Measurements from ENCODE around the gene ORM1.
"Not testable (repeated sequence)": the region's sequence is repeated elsewhere in the genome, so short reads cannot be mapped to it uniquely, and the experiment has no call there.

ORM1 gene

GRCh38 chr9:114322831-114323531, at the start of gene ORM1:
TSS of gene ORM1 (plus strand) at chr9:114323098. CDS start at chr9:114323134, 36 bp downstream.
- not testable (repeated sequence) for DNase-seq

GRCh38 chr9:114273461-114273881, 49.4 kb upstream of the ORM1 start:
- no peak for DNase-seq

GRCh38 chr9:114274217-114274616, 48.7 kb upstream of the ORM1 start:
- DNase-seq, result no peak

GRCh38 chr9:114275246-114276004, 47.5 kb upstream of the ORM1 start:
- no peak for DNase-seq

- DNase-seq, result no peak
These were observed 45.7 kb upstream of the ORM1 start for GRCh38 chr9:114276908-114277821.

GRCh38 chr9:114278356-114278755, 44.5 kb upstream of the ORM1 start:
- no peak for DNase-seq

GRCh38 chr9:114278881-114279570, 43.9 kb upstream of the ORM1 start:
- no peak for DNase-seq

- DNase-seq, result no peak
These were observed 43.2 kb upstream of the ORM1 start for GRCh38 chr9:114279693-114280092.

- DNase-seq, result no peak
These were observed 42.0 kb upstream of the ORM1 start for GRCh38 chr9:114280636-114281472.

GRCh38 chr9:114281473-114282103, 41.3 kb upstream of the ORM1 start:
- no peak for DNase-seq

- no peak for DNase-seq
These were observed 40.8 kb upstream of the ORM1 start for GRCh38 chr9:114282104-114282485.

- DNase-seq, result no peak
These were observed 40.4 kb upstream of the ORM1 start for GRCh38 chr9:114282507-114282906.

- DNase-seq, result no peak
These were observed 40.0 kb upstream of the ORM1 start for GRCh38 chr9:114282926-114283325.

GRCh38 chr9:114283551-114284111, 39.3 kb upstream of the ORM1 start:
- DNase-seq, result no peak

- no peak for DNase-seq
These were observed 38.4 kb upstream of the ORM1 start for GRCh38 chr9:114284316-114285060.

- no peak for DNase-seq
These were observed 37.6 kb upstream of the ORM1 start for GRCh38 chr9:114285166-114285867.

- no peak for DNase-seq
These were observed 36.7 kb upstream of the ORM1 start for GRCh38 chr9:114286146-114286679.

- no peak for DNase-seq
These were observed 35.7 kb upstream of the ORM1 start for GRCh38 chr9:114287001-114287762.

All from activated effector memory CD4-positive, alpha-beta T cell treated with Interleukin-2 at 50 U/mL for 16 hours (primary cell).